SK-N-SH (cell line): ENCODE data around the gene GATM. TPM values are rescaled to one million over a fixed set of nuclear protein-coding genes. Genes with fewer than 3 reads are reported as not detected.

Experiments
- CTCF ChIA-PET: fragments of 300-600, 350-600 bp; formaldehyde crosslinking; extraction: SDS; loops from one replicate; lab custom pipeline; 2021; lab: Yijun Ruan, JAX
- POLR2A ChIA-PET: fragments of 350-600 bp; sonication (Branson Sonifier 250); formaldehyde crosslinking; extraction: SDS; loops from one replicate; lab custom pipeline; 2020; ENCODE audit warnings: antibody characterized with exemption, inconsistent platforms; lab: Yijun Ruan, JAX
- DNase-seq: peaks from one replicate; pipeline ENCODE4 v3.0.0; 2012
- H2AFZ ChIP-seq: fragments of 200-600 bp; sonication (generic); 2 replicates; pipeline ENCODE4 v1.8.1; 2016; ENCODE audit warnings: antibody characterized with exemption, mild to moderate bottlenecking, low read depth
- H3F3A ChIP-seq: fragments of 200-600 bp; sonication (generic); replicated peaks from 2 replicates; pipeline ENCODE3; 2016; ENCODE audit warnings: antibody characterized with exemption, mild to moderate bottlenecking; ENCODE audit not compliant: insufficient read depth
- H3K27ac ChIP-seq, 2 experiments: fragments of 200-500 bp in 1 of 2; fragments of 200-600 bp in 1 of 2; sonication (Bioruptor generic) in 1 of 2; sonication (generic), shearing (Covaris generic) in 1 of 2; 2 replicates each; pipeline versions ENCODE4 v1.5.1 to v1.6.1; 2014 to 2016; ENCODE audit warnings: low read depth in 2 of 2, inconsistent platforms in 1 of 2, low read length in 1 of 2, mild to moderate bottlenecking in 1 of 2, mixed read lengths in 1 of 2
- H3K27me3 ChIP-seq: fragments of 200-600 bp; sonication (generic), shearing (Covaris generic); 2 replicates; pipeline ENCODE4 v1.6.1; 2016; ENCODE audit warnings: mixed run types; ENCODE audit not compliant: insufficient read depth
- H3K36me3 ChIP-seq, 2 experiments: fragments of 200-500 bp in 1 of 2; fragments of 200-600 bp in 1 of 2; sonication (Bioruptor generic) in 1 of 2; sonication (generic) in 1 of 2; replicated peaks in 1 of 2; 2 replicates each; pipeline versions ENCODE3 to v1.5.1; 2014 to 2016; ENCODE audit warnings: low read length in 1 of 2, mild to moderate bottlenecking in 1 of 2; ENCODE audit not compliant: insufficient read depth in 2 of 2, control insufficient read depth in 1 of 2
- H3K4me1 ChIP-seq, 2 experiments: fragments of 200-500 bp in 1 of 2; fragments of 200-600 bp in 1 of 2; sonication (Bioruptor generic) in 1 of 2; sonication (generic), shearing (Covaris generic) in 1 of 2; 2 replicates each; pipeline versions ENCODE4 v1.5.1 to v1.6.1; 2014 to 2016; ENCODE audit warnings: low read depth in 1 of 2, low read length in 1 of 2, mixed run types in 1 of 2; ENCODE audit not compliant: insufficient read depth in 2 of 2, control insufficient read depth in 1 of 2
- H3K4me2 ChIP-seq: fragments of 200-600 bp; sonication (generic), shearing (Covaris generic); 2 replicates; pipeline ENCODE4 v1.6.1; 2017; ENCODE audit warnings: mixed run types
- H3K4me3 ChIP-seq, 2 experiments: fragments of 200-500 bp in 1 of 2; fragments of 200-600 bp in 1 of 2; sonication (Bioruptor generic) in 1 of 2; sonication (generic), shearing (Covaris generic) in 1 of 2; 2 replicates each; pipeline versions ENCODE4 v1.5.1 to v1.8.1; 2014 to 2016; ENCODE audit warnings: low read depth in 2 of 2, inconsistent platforms in 1 of 2, low read length in 1 of 2, mild to moderate bottlenecking in 1 of 2, mixed read lengths in 1 of 2, moderate library complexity in 1 of 2
- H3K79me2 ChIP-seq: fragments of 200-600 bp; sonication (generic); 2 replicates; pipeline ENCODE4 v1.8.1; 2017; ENCODE audit warnings: mild to moderate bottlenecking; ENCODE audit not compliant: insufficient read depth
- H3K9ac ChIP-seq: fragments of 200-600 bp; sonication (generic); 2 replicates; pipeline ENCODE4 v1.6.1; 2017; ENCODE audit warnings: mixed run types
- H3K9me2 ChIP-seq: fragments of 200-600 bp; sonication (generic); 2 replicates; pipeline ENCODE4 v1.6.1; 2017; ENCODE audit warnings: mixed run types
- H3K9me3 ChIP-seq: fragments of 200-600 bp; sonication (generic); 2 replicates; pipeline ENCODE4 v1.6.1; 2017; ENCODE audit warnings: mixed run types, mild to moderate bottlenecking, moderate library complexity
- H4K20me1 ChIP-seq: fragments of 200-600 bp; sonication (generic); 2 replicates; pipeline ENCODE4 v1.6.1; 2017; ENCODE audit warnings: mild to moderate bottlenecking, mixed run types; ENCODE audit not compliant: insufficient read depth
- CTCF ChIP-seq: fragments of 200-600 bp; sonication (generic); IDR thresholded peaks from 2 replicates; pipeline ENCODE4 v1.6.1; 2017; ENCODE audit warnings: antibody characterized with exemption, mild to moderate bottlenecking, moderate library complexity
- ELF1 ChIP-seq: IDR thresholded peaks from 2 replicates; pipeline ENCODE4 v1.4.0; 2012
- FOXM1 ChIP-seq: IDR thresholded peaks from 2 replicates; pipeline ENCODE4 v1.4.0; 2012; ENCODE audit warnings: low read depth, mild to moderate bottlenecking
- GABPA ChIP-seq: IDR thresholded peaks from 2 replicates; pipeline ENCODE4 v1.4.0; 2012; ENCODE audit warnings: low read depth, mild to moderate bottlenecking
- MAX ChIP-seq: IDR thresholded peaks from 2 replicates; pipeline ENCODE4 v1.4.0; 2012; ENCODE audit warnings: low read depth
- MEF2A ChIP-seq: IDR thresholded peaks from 2 replicates; pipeline ENCODE4 v1.4.0; 2012; ENCODE audit warnings: low read depth, borderline replicate concordance
- NRF1 ChIP-seq: IDR thresholded peaks from 2 replicates; pipeline ENCODE4 v1.6.1; 2012; ENCODE audit warnings: low read depth, mild to moderate bottlenecking, low read length
- RXRA ChIP-seq: IDR thresholded peaks from 2 replicates; pipeline ENCODE4 v1.4.0; 2012; ENCODE audit warnings: low read depth, mild to moderate bottlenecking, borderline replicate concordance
- SMC3 ChIP-seq: IDR thresholded peaks from 2 replicates; pipeline ENCODE4 v1.6.1; 2012; ENCODE audit warnings: low read depth, low read length, improper control_type of control experiment
- TAF1 ChIP-seq: IDR thresholded peaks from 2 replicates; pipeline ENCODE4 v1.6.1; 2012; ENCODE audit warnings: low read depth, mild to moderate bottlenecking, low read length, moderate library complexity, borderline replicate concordance
- TEAD4 ChIP-seq: IDR thresholded peaks from 2 replicates; pipeline ENCODE4 v1.4.0; 2012; ENCODE audit warnings: mild to moderate bottlenecking, borderline replicate concordance; ENCODE audit not compliant: insufficient read depth
- USF1 ChIP-seq: IDR thresholded peaks from 2 replicates; pipeline ENCODE4 v1.4.0; 2012; ENCODE audit warnings: low read depth, borderline replicate concordance
- YY1 ChIP-seq: IDR thresholded peaks from 2 replicates; pipeline ENCODE4 v1.4.0; 2012; ENCODE audit warnings: low read depth, mild to moderate bottlenecking
- WGBS: methylation state at CpG from one replicate; pipeline ENCODE4 v1.1.6; 2017; ENCODE audit warnings: low lambda C conversion rate; 5-methylcytosine and 5-hydroxymethylcytosine counted together
- polyA plus RNA-seq, 3 experiments: library from polyadenylated mRNA; depleted of rRNA; stranded (reverse); fragments of >200 nt; gene quantifications; 2 replicates each; pipeline ENCODE4 v1.2.3, GENCODE V29; 2012

Gene GATM
- polyA plus RNA-seq, 1 of the 3 experiments (the other 2 are of a cell fraction): 0.58 TPM

- DNase-seq: peak; percentile 63
- H2AFZ ChIP-seq: peak overlapping the region; percentile 97; the same call in 1 of the 2 replicates
- WGBS: 7% methylated on average over 19 of the region's 32 CpGs
Observed at GRCh38 chr15:45377609-45378148, 665 bp downstream of the GATM start.

More at GRCh38 chr15:45377609-45378148, 665 bp downstream of the GATM start:
- Histone ChIP-seq H3K27me3 (peaks cover 17% of the 10 kb centered on the region; the same call in 1 of the 2 replicates), H3K36me3 (no peaks in the 10 kb centered on the region), H3F3A (no peaks in the 10 kb centered on the region), H3K4me3 (peak overlapping the region; percentile 54 to 68), H3K9ac (no peak overlapping the region), H3K4me2 (peak overlapping the region; percentile 96), H3K79me2 (no peaks in the 10 kb centered on the region), H3K9me2 (no peaks in the 10 kb centered on the region), H3K9me3 (no peaks in the 10 kb centered on the region), H3K4me1 (peaks cover 0 to 8% of the 10 kb centered on the region in 2 experiments; a peak in 1 of 4 replicates), H4K20me1 (no peaks in the 10 kb centered on the region), H3K27ac (no peak overlapping the region)
- ChIA-PET POLR2A (interaction anchor here (0.6 to 1.1 kb wide), 2 partner anchors 24 to 98 kb away, joined by 3 to 5 read pairs; a partner anchor contains a TSS), CTCF (interaction anchor here (0.6 to 2.1 kb wide), 12 partner anchors 9 to 191 kb away, joined by 3 to 10 read pairs (median 3); a partner anchor contains a TSS)
- TF ChIP-seq SMC3 (no peak), RXRA (no peak), CTCF (no peak), NRF1 (no peak), TAF1 (no peak), YY1 (no peak), MEF2A (no peak), ELF1 (no peak), MAX (no peak), TEAD4 (no peak), USF1 (no peak), FOXM1 (no peak), GABPA (no peak)
